Endothelial cell of umbilical vein (primary cell): ENCODE measurements around the gene ZNF281. TPM values are rescaled to one million over a fixed set of nuclear protein-coding genes. Genes with fewer than 3 reads are reported as not detected.

Experiments
- BruUV-seq: library from RNA; stranded (reverse); fragments of 400-500 nt; replicated peaks from 2 replicates; lab custom pipeline; 2021; lab: Mats Ljungman, UMichigan
- CTCF ChIA-PET: fragments of 300-600, 350-600 bp; sonication (Branson Sonifier 250); formaldehyde crosslinking; loops from one replicate; lab custom pipeline; 2021; ENCODE audit warnings: antibody characterized with exemption, inconsistent platforms; lab: Charles Lee
- POLR2A ChIA-PET: fragments of 300-600, 350-600 bp; sonication (Branson Sonifier 250); formaldehyde crosslinking; loops from one replicate; lab custom pipeline; 2021; ENCODE audit warnings: antibody characterized with exemption, inconsistent platforms; lab: Charles Lee
- DNase-seq: peaks from one replicate; pipeline ENCODE4 v3.0.0-alpha.2; 2011; ENCODE audit warnings: low read depth, low spot score
- FAIRE-seq: peaks from 2 replicates; lab custom pipeline; 2011; peaks lifted over from hg19 to GRCh38; lab: Jason Lieb, UNC
- H2AFZ ChIP-seq: 2 replicates; pipeline ENCODE4 v1.6.0; 2012; ENCODE audit warnings: low read depth, low read length, control low read depth, inconsistent platforms
- H3K27ac ChIP-seq: 2 replicates; pipeline ENCODE4 v1.5.1; 2011; ENCODE audit warnings: low read depth, mild to moderate bottlenecking, control low read depth, low read length, moderate library complexity; ENCODE audit not compliant: insufficient read depth
- H3K27me3 ChIP-seq, 2 experiments: 2 replicates each; pipeline versions ENCODE4 v1.6.0 to v1.6.1; 2011; ENCODE audit warnings: low read length in 2 of 2, mixed read lengths in 1 of 2; ENCODE audit not compliant: control insufficient read depth in 2 of 2, insufficient read depth in 2 of 2
- H3K36me3 ChIP-seq, 2 experiments: 2 replicates in 1 of 2; 3 replicates in 1 of 2; pipeline ENCODE4 v1.5.1; 2011; ENCODE audit warnings: low read length in 2 of 2, mild to moderate bottlenecking in 1 of 2, moderate library complexity in 1 of 2; ENCODE audit not compliant: control insufficient read depth in 2 of 2, insufficient read depth in 2 of 2; ENCODE audit errors: extremely low read depth in 1 of 2
- H3K4me1 ChIP-seq: 3 replicates; pipeline ENCODE4 v1.5.1; 2011; ENCODE audit warnings: mild to moderate bottlenecking, low read length; ENCODE audit not compliant: control insufficient read depth, insufficient read depth; ENCODE audit errors: extremely low read depth
- H3K4me2 ChIP-seq: 2 replicates; pipeline ENCODE4 v1.6.1; 2011; ENCODE audit warnings: low read length, control low read depth, mixed read lengths; ENCODE audit not compliant: insufficient read depth
- H3K4me3 ChIP-seq, 3 experiments: fragments of 200-600 bp in 1 of 3; sonication (generic), shearing (Covaris generic) in 1 of 3; replicated peaks in 1 of 3; 2 replicates each; pipeline ENCODE4 v1.5.1; 2011 to 2016; ENCODE audit warnings: control low read depth in 3 of 3, low read length in 3 of 3, mild to moderate bottlenecking in 2 of 3, inconsistent platforms in 1 of 3, low read depth in 1 of 3, moderate library complexity in 1 of 3; ENCODE audit not compliant: insufficient read depth in 1 of 3
- H3K79me2 ChIP-seq: 2 replicates; pipeline ENCODE4 v1.6.0; 2012; ENCODE audit warnings: low read length, inconsistent platforms; ENCODE audit not compliant: control insufficient read depth, insufficient read depth
- H3K9ac ChIP-seq: replicated peaks from 2 replicates; pipeline ENCODE3; 2011; ENCODE audit warnings: low read length, control low read depth; ENCODE audit not compliant: insufficient read depth; ENCODE audit errors: extremely low read depth
- H3K9me1 ChIP-seq: replicated peaks from 3 replicates; pipeline ENCODE4 v1.6.0; 2011; ENCODE audit warnings: mild to moderate bottlenecking, low read length; ENCODE audit not compliant: control insufficient read depth, insufficient read depth; ENCODE audit errors: extremely low read depth
- H3K9me3 ChIP-seq: replicated peaks from 2 replicates; pipeline ENCODE4 v1.5.1; 2012; ENCODE audit warnings: low read length, inconsistent platforms; ENCODE audit not compliant: control insufficient read depth, insufficient read depth
- H4K20me1 ChIP-seq: replicated peaks from 2 replicates; pipeline ENCODE3; 2011; ENCODE audit warnings: mild to moderate bottlenecking, low read length; ENCODE audit not compliant: control insufficient read depth, insufficient read depth; ENCODE audit errors: extremely low read depth
- CTCF ChIP-seq, 2 donors: IDR thresholded peaks; 1 replicate in 1 of 2; 2 replicates in 1 of 2; pipeline ENCODE4 v1.5.1; 2011; ENCODE audit warnings: low read length in 2 of 2, mild to moderate bottlenecking in 2 of 2, moderate library complexity in 2 of 2, control low read depth in 1 of 2, inconsistent platforms in 1 of 2, low read depth in 1 of 2; ENCODE audit not compliant: insufficient read depth in 1 of 2; ENCODE audit errors: extremely low read depth in 1 of 2
- EZH2 ChIP-seq: IDR thresholded peaks from 2 replicates; pipeline ENCODE4 v1.6.1; 2012; ENCODE audit warnings: borderline replicate concordance, low read depth, mild to moderate bottlenecking, moderate library complexity, low read length, inconsistent platforms; ENCODE audit not compliant: severe bottlenecking
- FOS ChIP-seq: IDR thresholded peaks from 2 replicates; pipeline ENCODE4 v1.6.1; 2011; ENCODE audit warnings: mild to moderate bottlenecking, low read length, moderate library complexity, borderline replicate concordance; ENCODE audit not compliant: insufficient read depth
- GATA2 ChIP-seq: IDR thresholded peaks from 2 replicates; pipeline ENCODE4 v1.7.0; 2011; ENCODE audit warnings: low read depth, mild to moderate bottlenecking, moderate library complexity, mixed read lengths, low read length; ENCODE audit not compliant: insufficient read length, insufficient read depth
- JUN ChIP-seq: IDR thresholded peaks from 2 replicates; pipeline ENCODE4 v1.6.1; 2011; ENCODE audit warnings: borderline replicate concordance, low read depth; ENCODE audit not compliant: insufficient read length, insufficient read depth
- MAX ChIP-seq: IDR thresholded peaks from 2 replicates; pipeline ENCODE4 v1.6.1; 2011; ENCODE audit not compliant: insufficient read depth, insufficient read length
- MYC ChIP-seq: IDR thresholded peaks from one replicate; pipeline ENCODE4 v1.6.1; 2011; ENCODE audit warnings: mild to moderate bottlenecking, low read depth, low read length
- POLR2A ChIP-seq: IDR thresholded peaks from 2 replicates; pipeline ENCODE4 v1.6.1; 2012; ENCODE audit warnings: low read depth, mild to moderate bottlenecking, control low read depth, low read length
- POLR2AphosphoS5 ChIP-seq: IDR thresholded peaks from 2 replicates; pipeline ENCODE4 v1.6.1; 2012; ENCODE audit warnings: low read depth, mild to moderate bottlenecking, control low read depth, low read length, moderate library complexity; ENCODE audit not compliant: insufficient read depth
- dilution Hi-C: fragments of 300-500 bp; cut with MboI; formaldehyde crosslinking; loops from one replicate; pipeline ENCODE4 v1.15.0; 2019; ENCODE audit warnings: low sequenced_read_pairs; ENCODE audit not compliant: extremely low pct_ligation_motif_present
- intact Hi-C: fragments of 100-400 bp; cut with micrococcal nuclease; formaldehyde crosslinking; loops from one replicate; pipeline ENCODE4 v1.10.0; 2022
- polyA plus RNA-seq, 4 experiments: library from polyadenylated mRNA; depleted of rRNA in 3 of 4; stranded (reverse) in 3 of 4; unstranded in 1 of 4; fragments of >200 nt; gene quantifications; 2 replicates each; pipeline versions ENCODE4 v1.2.1 to v1.2.3, GENCODE V29; 2011 to 2012; ENCODE audit warnings: missing spikeins in 1 of 4
- total RNA-seq: library from RNA; stranded (reverse); gene quantifications from 2 replicates; pipeline ENCODE4 v1.2.3, GENCODE V29; 2021

Gene ZNF281
- total and polyA plus RNA-seq, 2 donors (not counting 3 experiments of a cell fraction or from before 2014, with no cell fraction given): 5.2 to 22.3 TPM

GRCh38 chr1:200437556-200438203 lies 27.8 kb upstream of the ZNF281 start:
- H3K79me2 ChIP-seq: no peaks in the 10 kb centered on the region
- no peaks in the 10 kb centered on the region for H3K9me1 ChIP-seq
- DNase-seq: peak; percentile 6
- H3K27me3 ChIP-seq: no peaks in the 10 kb centered on the region
- H2AFZ ChIP-seq: no peak overlapping the region
- H3K4me1 ChIP-seq: no peaks in the 10 kb centered on the region
- H3K9ac ChIP-seq: no peak overlapping the region
- CTCF ChIA-PET: interaction anchor here (0.8 kb wide), 1 partner anchor 20 kb away, joined by 3 read pairs; no protein-coding TSS in a partner anchor
- no peak overlapping the region for H3K4me3 ChIP-seq
- dilution Hi-C loops: no loop called here
- POLR2A ChIA-PET: no interaction called here
- H3K36me3 ChIP-seq: no peaks in the 10 kb centered on the region
- no peak for FAIRE-seq
- no peak overlapping the region for H3K4me2 ChIP-seq
- intact Hi-C loops: no loop called here
- no peaks in the 10 kb centered on the region for H4K20me1 ChIP-seq
- no peak overlapping the region for H3K27ac ChIP-seq
- TF ChIP-seq FOS (no peak), JUN (no peak)
- H3K9me3 ChIP-seq: no peaks in the 10 kb centered on the region
- no TSS peak for BruUV-seq

- dilution Hi-C loops: no loop called here
- no TSS peak for BruUV-seq
- H3K27ac ChIP-seq: no peak overlapping the region
These were observed 27.3 kb upstream of the ZNF281 start for GRCh38 chr1:200437088-200437487.

More at GRCh38 chr1:200437088-200437487, 27.3 kb upstream of the ZNF281 start:
- CTCF ChIA-PET: no interaction called here
- Histone ChIP-seq H4K20me1 (no peaks in the 10 kb centered on the region), H3K4me3 (no peak overlapping the region), H3K27me3 (no peaks in the 10 kb centered on the region), H3K9ac (no peak overlapping the region), H3K4me2 (no peak overlapping the region), H3K4me1 (no peaks in the 10 kb centered on the region), H2AFZ (no peak overlapping the region), H3K36me3 (no peaks in the 10 kb centered on the region), H3K9me3 (no peaks in the 10 kb centered on the region), H3K9me1 (no peaks in the 10 kb centered on the region), H3K79me2 (no peaks in the 10 kb centered on the region)
- DNase-seq (no peak), FAIRE-seq (no peak)
- POLR2A ChIA-PET: no interaction called here
- intact Hi-C loops: no loop called here
- TF ChIP-seq MYC (no peak), POLR2A (no peak), CTCF (IDR thresholded peaks at IDR 0.05; ENCODE audit: extremely low read depth in 1 of 2, insufficient read depth in 1 of 2, low read depth in 1 of 2, low read length in 2 of 2) (no peak), FOS (no peak), EZH2 (no peak), POLR2AphosphoS5 (no peak), MAX (no peak), GATA2 (no peak), JUN (no peak)
